ENCODE measurements around the gene OTOGL. TPM values are rescaled to one million over a fixed set of nuclear protein-coding genes. Genes with fewer than 3 reads are reported as not detected.

OTOGL gene
- total RNA-seq, 4 donors from 2014 or later = 0.04 to 0.57 (median 0.23) TPM; not detected in 1

- Histone ChIP-seq H3K36me3 (no peaks in the 10 kb centered on the region), H3K4me1 (peaks cover 0 to 7% (median 2%) of the 10 kb centered on the region in 3 donors), H3K9me3 (no peaks in the 10 kb centered on the region), H3K27me3 (peaks cover 0 to 8% (median 0%) of the 10 kb centered on the region in 4 donors), H3K4me3 (peak overlapping the region in 2 of 4 donors; percentile 31 to 56), H3K27ac (no peak overlapping the region)
- intact Hi-C loops (cut with DNase I) = no loop called here
- 7 to 15% methylated on average over 9 to 13 of the region's 20 CpGs for WGBS, 2 donors
- no peak for DNase-seq
- TF ChIP-seq CTCF (IDR thresholded peaks at IDR 0.05) (no peak), POLR2A (IDR thresholded peaks at IDR 0.05) (no peak)
Measured at GRCh38 chr12:80400571-80400991, 301.2 kb downstream of the OTOGL start.

- no peaks in the 10 kb centered on the region for H3K9me3 ChIP-seq
- TF ChIP-seq POLR2A (IDR thresholded peaks at IDR 0.05) (no peak), CTCF (IDR thresholded peaks at IDR 0.05) (no peak)
- intact Hi-C loops (cut with DNase I) = no loop called here
- H3K4me3 ChIP-seq = peak overlapping the region in 1 of 4 donors; percentile 56
- H3K27me3 ChIP-seq = peaks cover 0 to 8% (median 0%) of the 10 kb centered on the region in 4 donors
- no peaks in the 10 kb centered on the region for H3K36me3 ChIP-seq
- no peak for DNase-seq
- WGBS, 2 donors = 85 to 91% methylated on average over 3 of the region's 3 CpGs
- H3K4me1 ChIP-seq = peaks cover 0 to 7% (median 2%) of the 10 kb centered on the region in 3 donors
- H3K27ac ChIP-seq = no peak overlapping the region
Measured at GRCh38 chr12:80401191-80401590, 301.9 kb downstream of the OTOGL start.

- TF ChIP-seq POLR2A (IDR thresholded peaks at IDR 0.05) (no peak), CTCF (IDR thresholded peaks at IDR 0.05) (no peak)
- intact Hi-C loops (cut with DNase I) = no loop called here
Measured at GRCh38 chr12:80404629-80405028, 305.3 kb downstream of the OTOGL start.

GRCh38 chr12:80406253-80406652, 306.9 kb downstream of the OTOGL start:
- no peaks in the 10 kb centered on the region for H3K9me3 ChIP-seq
- H3K4me3 ChIP-seq = no peak overlapping the region
- no peak overlapping the region for H3K27ac ChIP-seq
- no peaks in the 10 kb centered on the region for H3K27me3 ChIP-seq
- TF ChIP-seq POLR2A (IDR thresholded peaks at IDR 0.05) (no peak), CTCF (IDR thresholded peaks at IDR 0.05) (no peak)
- intact Hi-C loops (cut with DNase I) = no loop called here
- DNase-seq = no peak
- H3K4me1 ChIP-seq = no peaks in the 10 kb centered on the region
- no peaks in the 10 kb centered on the region for H3K36me3 ChIP-seq

More at GRCh38 chr12:80404629-80405028, 305.3 kb downstream of the OTOGL start:
- Histone ChIP-seq H3K27ac (no peak overlapping the region), H3K27me3 (peaks cover 0 to 8% (median 0%) of the 10 kb centered on the region in 4 donors), H3K9me3 (no peaks in the 10 kb centered on the region), H3K4me3 (no peak overlapping the region), H3K4me1 (peaks cover 0 to 7% (median 2%) of the 10 kb centered on the region in 3 donors), H3K36me3 (no peaks in the 10 kb centered on the region)
- 58 to 65% methylated on average over 2 of the region's 2 CpGs for WGBS, 2 donors
- no peak for DNase-seq

- Histone ChIP-seq H3K4me1 (no peaks in the 10 kb centered on the region), H3K4me3 (no peak overlapping the region), H3K27me3 (no peaks in the 10 kb centered on the region), H3K27ac (no peak overlapping the region), H3K36me3 (no peaks in the 10 kb centered on the region), H3K9me3 (no peaks in the 10 kb centered on the region)
- WGBS, 2 donors = 48 to 57% methylated on average over 3 of the region's 3 CpGs
- no peak for DNase-seq
- TF ChIP-seq CTCF (IDR thresholded peaks at IDR 0.05) (no peak), POLR2A (IDR thresholded peaks at IDR 0.05) (no peak)
- intact Hi-C loops (cut with DNase I) = loop anchor here (10.0 kb wide), 1 partner anchor 353 kb away; no protein-coding TSS in a partner anchor
Measured at GRCh38 chr12:80411787-80412186, 312.4 kb downstream of the OTOGL start.
